Activated CD4-positive, alpha-beta T cell treated with anti-CD3 and anti-CD28 coated beads for 4 hours (primary cell): ENCODE results near the gene UBE2Q1.
A peak's percentile ranks its signal among the peaks of the same experiment; 100 is the strongest.
"Not testable (repeated sequence)": the region's sequence is repeated elsewhere in the genome, so short reads cannot be mapped to it uniquely, and the experiment has no call there.

Experiments used
- DNase-seq, 2 donors: peaks; one replicate each; pipeline ENCODE4 v3.0.0-alpha.2; 2020

UBE2Q1 gene

DNA sequence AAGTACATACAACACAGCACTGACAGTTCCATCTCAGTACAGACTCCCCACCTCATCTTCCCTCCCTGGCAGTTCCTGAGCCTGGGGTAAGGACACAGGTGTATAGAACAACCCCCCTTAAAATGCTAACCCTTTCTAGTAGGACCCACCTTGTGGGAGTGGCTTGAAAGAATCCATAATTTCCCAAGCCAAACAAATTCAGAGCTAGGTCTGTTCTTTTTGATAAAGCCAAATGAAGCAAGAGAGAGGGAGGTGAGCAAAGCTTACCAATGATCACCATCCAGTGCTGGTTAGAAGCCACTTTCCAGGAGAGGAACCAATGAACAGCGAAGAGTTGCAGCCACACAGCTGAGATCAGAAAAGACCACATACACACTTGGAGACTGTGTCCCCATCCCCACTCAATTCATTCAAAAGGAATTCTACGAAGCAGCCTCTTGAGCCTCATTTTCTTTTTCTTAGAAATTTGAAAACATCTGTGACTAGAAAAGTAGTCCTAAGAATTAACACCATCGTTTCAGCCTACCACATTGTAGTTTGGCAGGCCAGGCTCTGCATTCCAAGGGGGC is 9.2 kb downstream of the UBE2Q1 start:
- DNase-seq, result no peak

DNA sequence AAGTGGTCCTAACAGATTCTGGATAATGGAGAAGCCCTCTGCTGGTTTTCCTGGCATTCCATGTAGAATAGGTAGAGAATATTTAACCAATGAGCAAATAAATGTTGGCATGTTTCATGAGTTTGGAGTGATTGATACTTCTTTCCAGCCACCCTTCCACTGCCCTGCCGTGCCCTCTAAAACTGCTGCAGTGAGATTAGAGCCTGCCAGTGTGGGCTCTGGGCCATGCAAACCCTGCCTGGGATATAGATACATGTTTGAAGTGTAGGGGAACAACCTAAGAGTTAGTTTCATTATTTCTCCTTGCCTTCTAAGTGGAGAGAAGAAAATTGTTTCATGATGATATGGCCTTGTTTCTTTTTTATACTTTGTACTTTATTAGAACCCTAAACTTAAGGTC is 10.4 kb downstream of the UBE2Q1 start:
- DNase-seq, result no peak

GRCh38 chr1:154547105-154547732 is 11.2 kb downstream of the UBE2Q1 start:
- DNase-seq, result no peak

GRCh38 chr1:154546264-154547063 is 12.0 kb downstream of the UBE2Q1 start:
- DNase-seq, result peak; percentile 39 to 48

DNA sequence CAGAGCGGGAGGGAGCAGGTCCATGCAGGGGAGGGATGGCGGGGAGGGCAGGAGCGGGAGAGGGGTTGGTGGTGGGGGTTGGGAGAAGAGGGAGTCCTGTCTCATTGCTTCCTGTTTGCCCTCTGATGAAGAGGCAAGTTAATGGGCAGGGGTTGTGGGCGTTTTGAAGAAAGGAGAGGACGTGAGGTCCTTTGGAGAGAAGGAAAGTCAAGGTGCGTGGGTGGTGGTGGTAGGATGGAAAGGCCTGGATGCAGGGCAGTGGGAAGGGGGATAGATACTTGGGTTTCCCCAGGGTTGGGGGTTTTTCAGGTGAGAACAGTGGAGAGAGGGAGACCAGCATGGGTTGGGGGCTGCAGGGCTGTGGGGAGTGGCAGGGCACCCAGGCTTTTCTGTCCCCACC is 17.2 kb downstream of the UBE2Q1 start:
- no peak for DNase-seq

GRCh38 chr1:154539486-154540483 is 18.7 kb downstream of the UBE2Q1 start:
- no peak for DNase-seq

DNA sequence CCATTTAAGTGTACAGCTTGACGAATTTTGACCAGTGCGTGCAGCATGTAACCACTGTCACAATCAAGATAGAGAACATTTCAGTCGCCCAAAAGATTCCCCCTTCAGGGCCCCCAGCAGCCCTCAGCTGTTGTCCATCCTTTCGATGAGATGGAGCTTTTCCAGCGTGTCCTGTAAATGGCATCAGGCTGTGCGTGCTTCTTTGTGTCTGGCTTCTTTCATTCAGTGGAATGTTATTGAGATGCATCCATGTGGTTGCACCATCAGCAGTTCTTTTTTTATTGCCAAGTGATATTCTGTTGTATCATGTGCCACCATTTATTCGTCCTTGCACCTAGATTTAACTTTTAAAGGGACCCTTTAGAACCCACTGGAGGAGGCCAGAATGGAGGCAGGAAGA is 21.9 kb downstream of the UBE2Q1 start:
- DNase-seq, result no peak

- DNase-seq, result no peak
Measured at GRCh38 chr1:154533952-154534844, 24.3 kb downstream of the UBE2Q1 start.

DNA sequence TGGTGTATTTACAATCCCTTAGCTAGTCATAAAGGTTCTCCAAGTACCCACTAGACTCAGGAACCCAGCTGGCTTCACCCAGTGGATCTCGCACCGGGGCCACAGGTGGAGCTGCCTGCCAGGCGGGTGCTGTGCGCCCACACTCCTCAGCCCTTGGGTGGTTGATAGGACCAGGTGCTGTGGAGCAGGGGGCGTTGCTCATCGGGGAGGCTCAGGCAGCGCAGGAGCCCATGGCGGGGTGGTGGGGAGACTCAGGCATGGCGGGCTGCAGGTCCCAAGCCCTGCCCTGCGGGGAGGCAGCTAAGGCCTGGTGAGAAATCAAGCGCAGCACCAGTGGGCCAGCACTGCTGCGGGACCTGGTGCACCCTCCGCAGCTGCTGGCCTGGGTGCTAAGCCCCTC is 26.5 kb downstream of the UBE2Q1 start:
- not testable (repeated sequence) for DNase-seq

DNA sequence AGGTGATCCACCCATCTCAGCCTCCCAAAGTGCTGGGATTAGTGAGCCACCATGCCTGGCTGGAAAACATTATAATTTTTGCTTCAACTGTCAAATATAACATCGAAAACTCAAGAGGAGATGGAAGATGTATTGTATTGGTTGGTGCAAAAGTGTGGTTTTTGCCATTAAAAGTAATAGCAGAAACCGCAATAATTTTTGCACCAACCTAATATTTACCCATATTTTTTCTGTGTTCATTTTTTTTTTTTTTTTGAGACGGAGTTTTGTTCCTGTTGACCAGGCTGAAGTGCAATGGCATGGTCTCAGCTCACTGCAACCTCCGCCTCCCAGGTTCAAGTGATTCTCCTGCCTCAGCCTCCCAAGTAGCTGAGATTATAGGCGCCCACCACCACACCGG is 29.2 kb downstream of the UBE2Q1 start:
- DNase-seq, result no peak

DNA sequence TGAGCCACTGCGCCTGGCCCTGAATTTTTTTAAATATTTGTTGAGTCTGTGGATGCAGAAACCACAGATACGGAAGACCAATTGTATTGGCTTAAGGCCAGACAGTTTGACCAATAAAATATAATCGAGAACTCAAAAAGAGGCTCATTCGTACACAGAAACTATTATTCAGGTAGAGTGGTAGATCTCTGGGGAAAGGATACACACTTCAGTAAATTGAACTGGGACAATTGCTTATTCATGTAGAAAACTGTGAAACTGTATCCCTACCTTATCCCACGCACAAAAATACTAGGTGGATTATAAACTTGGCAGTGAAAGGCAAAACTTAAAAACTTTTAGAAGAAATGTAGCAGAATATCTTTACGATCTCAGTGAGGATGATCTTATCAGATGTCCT is 31.3 kb downstream of the UBE2Q1 start:
- no peak for DNase-seq

DNA sequence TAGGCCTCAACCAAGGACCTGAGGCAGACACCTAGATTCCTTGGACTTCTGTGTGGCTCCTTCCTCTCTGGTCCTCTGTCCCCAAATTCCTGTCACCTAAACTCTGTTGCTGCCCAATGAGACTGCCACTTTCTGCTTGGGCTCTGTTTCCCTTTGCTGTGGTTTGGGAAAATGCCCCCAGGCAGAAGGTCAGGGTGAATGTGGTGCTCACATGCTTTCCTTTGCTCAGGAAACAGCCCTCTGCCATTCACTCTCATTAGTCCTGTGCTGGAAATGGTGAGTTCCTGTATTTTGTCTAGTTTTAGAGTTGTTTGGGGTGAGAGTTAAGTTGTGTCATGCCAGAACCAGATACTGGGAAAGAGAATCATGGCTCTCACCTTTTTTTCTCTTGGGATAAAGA is 33.6 kb downstream of the UBE2Q1 start:
- no peak for DNase-seq

DNA sequence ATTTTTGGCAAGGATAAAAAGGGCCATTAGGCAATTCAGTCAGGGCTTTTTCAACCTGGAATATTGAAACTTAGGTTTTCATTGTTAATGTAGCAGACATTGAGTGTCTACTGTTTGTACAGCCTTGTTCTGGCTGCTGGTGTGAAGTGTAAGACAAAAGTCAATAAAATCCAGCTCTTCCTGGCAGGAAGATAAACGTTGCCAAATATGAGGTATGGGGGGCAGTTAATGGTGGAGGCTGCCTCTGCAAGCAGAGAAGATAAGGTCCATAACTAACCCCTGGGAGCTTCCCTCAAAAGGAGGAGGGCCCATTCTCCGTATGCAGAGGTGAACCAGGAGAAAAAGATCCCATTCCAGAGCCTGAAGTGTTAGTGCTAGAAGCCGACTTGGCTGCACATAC is 36.8 kb downstream of the UBE2Q1 start:
- no peak for DNase-seq

DNA sequence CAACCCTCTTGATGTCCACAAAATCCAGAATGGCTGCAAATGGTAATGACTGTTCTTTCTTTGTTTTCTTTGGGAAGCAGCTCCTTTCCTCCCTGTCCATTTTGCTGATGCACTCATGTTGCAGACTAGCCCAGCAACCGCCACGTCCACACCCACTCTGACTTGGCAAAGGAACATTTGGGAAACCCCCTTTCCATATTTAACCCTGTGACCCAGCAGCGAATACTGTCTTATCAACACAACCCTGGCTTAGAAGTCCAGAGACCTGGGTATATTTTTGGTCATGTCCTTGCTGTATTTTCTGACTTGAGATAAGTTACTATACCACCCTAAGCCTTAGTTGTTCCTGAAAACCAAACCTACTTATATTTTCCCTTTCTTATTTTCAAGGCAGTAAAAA is 38.1 kb downstream of the UBE2Q1 start:
- no peak for DNase-seq

GRCh38 chr1:154519591-154519991 is 38.9 kb downstream of the UBE2Q1 start:
- no peak for DNase-seq

DNA sequence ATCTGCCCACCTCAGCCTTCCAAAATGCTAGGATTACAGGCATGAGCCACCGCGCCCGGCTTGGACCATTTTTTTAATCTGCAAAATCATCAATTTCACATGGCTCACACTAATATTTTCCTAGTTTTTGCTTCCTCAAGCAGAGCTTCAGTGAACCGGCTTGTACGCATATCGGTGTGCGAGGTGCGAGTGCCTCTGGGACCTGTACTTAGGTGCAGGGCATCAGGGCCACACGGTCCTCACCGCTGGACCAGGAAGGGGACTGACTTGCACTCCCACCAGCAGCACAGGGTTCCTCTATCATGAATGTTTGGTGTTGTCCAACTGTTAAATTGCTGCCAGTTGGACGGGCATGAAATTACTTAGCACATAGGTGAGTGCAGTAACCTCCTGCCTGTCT is 40.8 kb downstream of the UBE2Q1 start:
- DNase-seq, result no peak

DNA sequence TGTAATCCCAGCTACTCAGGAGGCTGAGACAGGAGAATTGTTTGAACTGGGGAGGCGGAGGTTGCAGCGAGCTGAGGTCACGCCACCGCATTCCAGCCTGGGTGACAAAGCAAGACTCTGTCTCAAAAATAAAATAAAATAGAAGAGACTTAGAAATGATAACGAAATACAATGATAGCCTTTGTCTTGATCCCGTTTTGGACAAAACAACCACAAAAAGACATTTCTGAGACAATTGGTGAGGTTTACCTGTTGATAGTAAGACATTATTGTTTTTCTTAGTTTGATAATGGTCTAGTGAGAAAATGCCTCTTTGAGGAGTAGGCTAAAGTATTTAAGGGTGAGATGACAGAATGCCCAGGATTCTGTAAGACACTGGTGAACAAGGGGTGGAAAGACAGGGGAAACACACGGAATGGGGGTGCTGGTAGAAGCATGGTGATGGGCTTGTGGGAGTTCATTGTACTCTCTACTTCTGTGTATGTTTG is 44.4 kb downstream of the UBE2Q1 start:
- no peak for DNase-seq

DNA sequence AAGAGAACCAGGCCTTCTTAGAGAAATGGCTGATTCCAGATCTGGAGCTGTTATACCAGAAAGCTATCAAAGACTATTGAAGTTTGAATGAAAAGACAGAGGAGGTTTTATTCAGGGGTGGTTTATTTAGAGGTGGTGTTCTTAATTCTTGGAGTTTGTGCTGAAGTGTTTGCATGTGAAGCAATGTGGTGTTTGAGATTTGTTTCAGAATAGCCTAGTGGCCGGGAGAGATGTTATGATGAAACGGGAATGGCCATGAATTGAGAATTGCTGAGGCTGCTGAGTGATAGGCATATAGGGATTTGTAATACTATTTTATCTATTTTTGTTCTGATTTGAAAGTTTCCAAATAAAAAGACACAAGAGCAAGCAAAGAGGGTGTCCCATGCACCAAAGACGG is 45.7 kb downstream of the UBE2Q1 start:
- no peak for DNase-seq

GRCh38 chr1:154503898-154504297 is 54.6 kb downstream of the UBE2Q1 start:
- no peak for DNase-seq

GRCh38 chr1:154502744-154503115 is 55.7 kb downstream of the UBE2Q1 start:
- DNase-seq, result no peak

GRCh38 chr1:154502066-154502743 is 56.3 kb downstream of the UBE2Q1 start, which contains the start of the genes SHE and TDRD10:
Gene SHE (minus strand): TSS chr1:154502412. CDS start chr1:154502026, 386 bp downstream.
Gene TDRD10 (plus strand): TSS chr1:154502219. CDS start chr1:154506904, 4,685 bp downstream.
- peak in 1 of 2 donors; percentile 8 for DNase-seq
